ENCODE results near the gene NASP.

GRCh38 chr1:45666836-45667235 is 83.0 kb downstream of the NASP start:
- TF ChIP-seq CTCF (conservative IDR thresholded peaks at IDR 0.05; ENCODE audit: low read length) (no peak), EZH2phosphoT487 (IDR thresholded peaks at IDR 0.05; ENCODE audit: borderline replicate concordance) (no peak)

Measured in Loucy (cell line).